CD4-positive, alpha-beta T cell treated with Interleukin-10 for 1 hour (primary cell): ENCODE results near the gene JAKMIP1.

Experiments used
- DNase-seq: peaks from one replicate; pipeline ENCODE4 v3.0.0-alpha.2; 2020

The JAKMIP1 gene

GRCh38 chr4:6199422-6199921, 877 bp downstream of the JAKMIP1 start:
- DNase-seq, result peak; percentile 55

- DNase-seq, result peak; percentile 31
Measured at GRCh38 chr4:6198768-6199421, 1.5 kb downstream of the JAKMIP1 start.

GRCh38 chr4:6198278-6198677, 2.1 kb downstream of the JAKMIP1 start:
- DNase-seq, result peak; percentile 49

- no peak for DNase-seq
Measured at GRCh38 chr4:6197433-6198174, 2.7 kb downstream of the JAKMIP1 start.

- no peak for DNase-seq
Measured at GRCh38 chr4:6196871-6197270, 3.5 kb downstream of the JAKMIP1 start.

GRCh38 chr4:6196324-6196723, 4.0 kb downstream of the JAKMIP1 start:
- no peak for DNase-seq

- no peak for DNase-seq
Measured at GRCh38 chr4:6195602-6196319, 4.6 kb downstream of the JAKMIP1 start.

GRCh38 chr4:6194458-6195195, 5.7 kb downstream of the JAKMIP1 start:
- no peak for DNase-seq

- DNase-seq, result no peak
Measured at GRCh38 chr4:6193399-6193798, 7.0 kb downstream of the JAKMIP1 start.

- no peak for DNase-seq
Measured at GRCh38 chr4:6192245-6192644, 8.1 kb downstream of the JAKMIP1 start.

- no peak for DNase-seq
Measured at GRCh38 chr4:6191448-6192130, 8.8 kb downstream of the JAKMIP1 start.

GRCh38 chr4:6190486-6190885, 9.9 kb downstream of the JAKMIP1 start:
- DNase-seq, result no peak

- no peak for DNase-seq
Measured at GRCh38 chr4:6189511-6189910, 10.8 kb downstream of the JAKMIP1 start.

- DNase-seq, result no peak
Measured at GRCh38 chr4:6188687-6189305, 11.6 kb downstream of the JAKMIP1 start.

GRCh38 chr4:6184169-6184568, 16.2 kb downstream of the JAKMIP1 start:
- DNase-seq, result no peak

GRCh38 chr4:6183740-6184139, 16.6 kb downstream of the JAKMIP1 start:
- peak; percentile 33 for DNase-seq

GRCh38 chr4:6182376-6183280, 17.7 kb downstream of the JAKMIP1 start:
- DNase-seq, result peak; percentile 21

- DNase-seq, result peak; percentile 74
Measured at GRCh38 chr4:6180841-6181631, 19.3 kb downstream of the JAKMIP1 start.

- DNase-seq, result peak; percentile 48
Measured at GRCh38 chr4:6179362-6179761, 21.0 kb downstream of the JAKMIP1 start.

- DNase-seq, result no peak
Measured at GRCh38 chr4:6178757-6179156, 21.6 kb downstream of the JAKMIP1 start.
